Body of pancreas (tissue), 4 donors: ENCODE results near the gene NCBP2L.

ENCODE experiments used
- CTCF ChIP-seq, 7 experiments: fragments of 450-650 bp in 4 of 7; fragments of 200-600 bp in 3 of 7; sonication (generic) in 3 of 7; IDR thresholded peaks; one replicate each; pipeline ENCODE4 v1.5.1; 2016 to 2019; ENCODE audit warnings: antibody characterized with exemption in 7 of 7
- POLR2A ChIP-seq, 3 donors: fragments of 450-650 bp; IDR thresholded peaks; one replicate each; pipeline ENCODE4 v1.6.1; 2016; ENCODE audit warnings: antibody characterized with exemption in 3 of 3, mild to moderate bottlenecking in 2 of 3

GRCh38 chrX:107750861-107751445 is 26.6 kb upstream of the NCBP2L start:
- no peak for TF ChIP-seq POLR2A (IDR thresholded peaks at IDR 0.05)
- TF ChIP-seq CTCF (IDR thresholded peaks at IDR 0.05), result no peak
